ENCODE results near the gene GCC1. TPM values are rescaled to one million over a fixed set of nuclear protein-coding genes. Genes with fewer than 3 reads are reported as not detected.
A peak's percentile ranks its signal among the peaks of the same experiment; 100 is the strongest.

GCC1 gene
- total RNA-seq, 1 experiment from 2014 or later, result 22.0 TPM

DNA sequence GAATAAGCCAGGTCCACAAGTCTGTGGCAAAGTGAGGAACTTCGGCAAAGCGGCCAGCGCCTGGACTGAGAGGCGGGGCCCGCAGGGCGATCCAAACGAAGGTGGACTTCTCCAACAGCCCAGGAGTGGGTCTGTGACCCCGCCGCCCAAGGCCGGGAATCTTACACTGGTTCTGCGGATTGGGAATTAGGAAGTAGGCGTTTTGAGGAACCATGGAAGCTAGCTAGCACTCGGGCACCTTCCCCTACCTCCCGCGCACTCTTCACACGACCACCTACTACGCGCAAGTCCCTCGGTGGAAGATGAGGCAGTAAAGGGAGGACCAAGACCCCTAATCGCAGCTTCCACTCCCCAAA, 2.2 kb upstream of the GCC1 start:
- H3K4me1 Mint-ChIP-seq (ENCODE audit: low read depth, unreplicated experiment), result peaks cover 31% of the 10 kb centered on the region
- DNase-seq, result no peak
- no TSS peak for BruUV-seq (replicated peaks)
- H3K36me3 Mint-ChIP-seq (ENCODE audit: insufficient read depth, unreplicated experiment), result peaks cover 47% of the 10 kb centered on the region
- H3K4me3 Mint-ChIP-seq (ENCODE audit: low read depth, unreplicated experiment), result peak overlapping the region; percentile 72
- H3K9me3 Mint-ChIP-seq (ENCODE audit: low read depth, unreplicated experiment), result no peaks in the 10 kb centered on the region
- CTCF ChIA-PET, result interaction anchor here (1.2 to 1.6 kb wide), 2 partner anchors 356 to 622 kb away, joined by 3 to 5 read pairs; no protein-coding TSS in a partner anchor
- no peak overlapping the region for H3K27ac Mint-ChIP-seq (ENCODE audit: unreplicated experiment)
- H3K27me3 Mint-ChIP-seq (ENCODE audit: unreplicated experiment), result no peaks in the 10 kb centered on the region
- intact Hi-C loops (cut with micrococcal nuclease; ENCODE audit: unreplicated experiment), result loop anchor here (5.0 to 10.0 kb wide), 3 partner anchors 115 to 627 kb away; no protein-coding TSS in a partner anchor
- TF ChIP-seq CTCF (IDR thresholded peaks at IDR 0.05; ENCODE audit: unreplicated experiment), result no peak

DNA sequence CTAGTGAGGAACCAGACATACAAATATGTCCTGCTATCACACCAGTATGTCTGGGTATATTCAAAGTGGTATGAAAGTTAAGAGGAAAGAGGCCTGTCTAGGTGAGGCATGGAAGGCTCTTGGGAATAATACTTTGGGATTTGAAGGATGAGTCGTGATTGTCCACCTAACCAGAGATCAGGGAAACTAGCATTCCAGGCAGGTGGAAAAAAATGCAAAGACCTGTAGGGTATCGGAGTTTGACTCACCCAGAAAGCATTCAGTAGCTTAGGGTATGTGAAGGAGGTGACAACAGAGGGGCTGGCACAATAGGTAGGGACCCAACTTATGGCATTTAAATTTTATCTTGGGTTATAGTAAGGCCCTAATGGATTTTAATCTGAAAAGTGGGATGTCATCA, 950 bp upstream of the GCC1 start:
- TF ChIP-seq CTCF (IDR thresholded peaks at IDR 0.05; ENCODE audit: unreplicated experiment), result no peak
- H3K27me3 Mint-ChIP-seq (ENCODE audit: unreplicated experiment), result no peaks in the 10 kb centered on the region
- CTCF ChIA-PET, result no interaction called here
- intact Hi-C loops (cut with micrococcal nuclease; ENCODE audit: unreplicated experiment), result loop anchor here (5.0 to 10.0 kb wide), 3 partner anchors 116 to 628 kb away; no protein-coding TSS in a partner anchor
- peak overlapping the region; percentile 92 for H3K27ac Mint-ChIP-seq (ENCODE audit: unreplicated experiment)
- H3K4me1 Mint-ChIP-seq (ENCODE audit: low read depth, unreplicated experiment), result peaks cover 33% of the 10 kb centered on the region
- no peak for DNase-seq
- H3K4me3 Mint-ChIP-seq (ENCODE audit: low read depth, unreplicated experiment), result peak overlapping the region; percentile 95
- peaks cover 43% of the 10 kb centered on the region for H3K36me3 Mint-ChIP-seq (ENCODE audit: insufficient read depth, unreplicated experiment)
- H3K9me3 Mint-ChIP-seq (ENCODE audit: low read depth, unreplicated experiment), result no peaks in the 10 kb centered on the region
- no TSS peak for BruUV-seq (replicated peaks)

DNA sequence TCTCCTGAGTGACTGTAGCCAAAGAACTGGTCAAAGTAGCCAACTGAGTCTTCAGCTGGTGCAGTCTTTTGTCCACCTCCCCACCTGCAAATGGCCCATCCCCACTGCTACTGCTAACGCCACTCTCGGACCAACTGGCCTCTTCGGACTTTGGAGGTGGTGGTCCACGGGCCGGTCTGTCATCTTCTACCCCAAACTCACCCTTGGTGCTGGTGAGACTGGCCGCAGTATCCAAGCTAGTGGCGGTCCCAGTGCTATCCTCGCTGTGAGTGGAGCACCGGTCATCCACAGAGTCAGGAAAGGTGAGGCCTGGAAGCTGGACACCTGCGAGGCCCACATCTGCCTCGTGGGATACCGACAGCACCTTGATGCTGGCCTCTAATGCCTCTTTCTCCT, 750 bp downstream of the GCC1 start:
- peaks cover 37% of the 10 kb centered on the region for H3K36me3 Mint-ChIP-seq (ENCODE audit: insufficient read depth, unreplicated experiment)
- TF ChIP-seq CTCF (IDR thresholded peaks at IDR 0.05; ENCODE audit: unreplicated experiment), result no peak
- H3K9me3 Mint-ChIP-seq (ENCODE audit: low read depth, unreplicated experiment), result no peaks in the 10 kb centered on the region
- no peaks in the 10 kb centered on the region for H3K27me3 Mint-ChIP-seq (ENCODE audit: unreplicated experiment)
- BruUV-seq (replicated peaks), result no TSS peak
- H3K27ac Mint-ChIP-seq (ENCODE audit: unreplicated experiment), result peak overlapping the region; percentile 92
- H3K4me1 Mint-ChIP-seq (ENCODE audit: low read depth, unreplicated experiment), result peaks cover 33% of the 10 kb centered on the region
- peak overlapping the region; percentile 95 for H3K4me3 Mint-ChIP-seq (ENCODE audit: low read depth, unreplicated experiment)
- intact Hi-C loops (cut with micrococcal nuclease; ENCODE audit: unreplicated experiment), result loop anchor here (5.0 to 10.0 kb wide), 3 partner anchors 118 to 630 kb away; no protein-coding TSS in a partner anchor
- DNase-seq, result no peak
- CTCF ChIA-PET, result no interaction called here

- TF ChIP-seq CTCF (IDR thresholded peaks at IDR 0.05; ENCODE audit: unreplicated experiment), result no peak
- Mint-ChIP-seq H3K4me3 (ENCODE audit: low read depth, unreplicated experiment) (no peak overlapping the region), H3K27me3 (ENCODE audit: unreplicated experiment) (no peaks in the 10 kb centered on the region), H3K27ac (ENCODE audit: unreplicated experiment) (no peak overlapping the region), H3K36me3 (ENCODE audit: insufficient read depth, unreplicated experiment) (peaks cover 22% of the 10 kb centered on the region), H3K9me3 (ENCODE audit: low read depth, unreplicated experiment) (no peaks in the 10 kb centered on the region), H3K4me1 (ENCODE audit: low read depth, unreplicated experiment) (peaks cover 33% of the 10 kb centered on the region)
- DNase-seq, result no peak
- intact Hi-C loops (cut with micrococcal nuclease; ENCODE audit: unreplicated experiment), result loop anchor here (10.0 kb wide), 1 partner anchor 632 kb away; no protein-coding TSS in a partner anchor
- BruUV-seq (replicated peaks), result no TSS peak
- CTCF ChIA-PET, result no interaction called here
Measured at GRCh38 chr7:127582361-127582760, 3.0 kb downstream of the GCC1 start.
